D721Med (cell line): ENCODE results near the gene ELL.

Experiments used
- DNase-seq: peaks from one replicate; pipeline ENCODE4 v3.0.0; 2011; ENCODE audit warnings: low spot score; ENCODE audit not compliant: insufficient read length
- FAIRE-seq: peaks from 2 replicates; lab custom pipeline; 2011; peaks lifted over from hg19 to GRCh38; lab: Jason Lieb, UNC
- TF ChIP-seq, protein P1 (sequence below): IDR thresholded peaks from 2 replicates; pipeline ENCODE4 v1.5.1; 2012; ENCODE audit warnings: mild to moderate bottlenecking, control low read depth; ENCODE audit not compliant: insufficient read depth; ENCODE audit errors: missing control alignments

Gene ELL

DNA sequence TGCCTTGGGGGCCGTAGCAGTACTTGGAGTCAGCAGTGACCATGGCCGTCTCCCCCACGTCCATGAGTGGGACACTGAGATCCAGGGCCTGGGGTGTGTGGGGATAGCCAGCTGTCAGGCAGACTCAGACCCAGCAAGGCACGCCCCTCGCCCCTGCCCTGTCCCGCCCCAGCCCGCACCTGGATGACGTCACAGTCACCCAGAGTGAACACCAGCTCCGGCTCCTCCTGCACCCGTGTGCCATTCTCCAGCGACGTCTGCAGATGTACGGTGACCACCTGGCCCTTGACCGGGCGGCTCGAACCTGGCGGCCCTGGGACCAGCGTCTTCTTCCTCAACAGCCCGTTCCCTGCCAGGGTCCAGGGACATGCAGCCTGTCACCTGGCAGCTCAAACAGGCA, 17.5 kb upstream of the ELL start:
- no peak for DNase-seq
- TF ChIP-seq, protein P1, sequence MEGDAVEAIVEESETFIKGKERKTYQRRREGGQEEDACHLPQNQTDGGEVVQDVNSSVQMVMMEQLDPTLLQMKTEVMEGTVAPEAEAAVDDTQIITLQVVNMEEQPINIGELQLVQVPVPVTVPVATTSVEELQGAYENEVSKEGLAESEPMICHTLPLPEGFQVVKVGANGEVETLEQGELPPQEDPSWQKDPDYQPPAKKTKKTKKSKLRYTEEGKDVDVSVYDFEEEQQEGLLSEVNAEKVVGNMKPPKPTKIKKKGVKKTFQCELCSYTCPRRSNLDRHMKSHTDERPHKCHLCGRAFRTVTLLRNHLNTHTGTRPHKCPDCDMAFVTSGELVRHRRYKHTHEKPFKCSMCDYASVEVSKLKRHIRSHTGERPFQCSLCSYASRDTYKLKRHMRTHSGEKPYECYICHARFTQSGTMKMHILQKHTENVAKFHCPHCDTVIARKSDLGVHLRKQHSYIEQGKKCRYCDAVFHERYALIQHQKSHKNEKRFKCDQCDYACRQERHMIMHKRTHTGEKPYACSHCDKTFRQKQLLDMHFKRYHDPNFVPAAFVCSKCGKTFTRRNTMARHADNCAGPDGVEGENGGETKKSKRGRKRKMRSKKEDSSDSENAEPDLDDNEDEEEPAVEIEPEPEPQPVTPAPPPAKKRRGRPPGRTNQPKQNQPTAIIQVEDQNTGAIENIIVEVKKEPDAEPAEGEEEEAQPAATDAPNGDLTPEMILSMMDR: no peak
- FAIRE-seq: no peak

DNA sequence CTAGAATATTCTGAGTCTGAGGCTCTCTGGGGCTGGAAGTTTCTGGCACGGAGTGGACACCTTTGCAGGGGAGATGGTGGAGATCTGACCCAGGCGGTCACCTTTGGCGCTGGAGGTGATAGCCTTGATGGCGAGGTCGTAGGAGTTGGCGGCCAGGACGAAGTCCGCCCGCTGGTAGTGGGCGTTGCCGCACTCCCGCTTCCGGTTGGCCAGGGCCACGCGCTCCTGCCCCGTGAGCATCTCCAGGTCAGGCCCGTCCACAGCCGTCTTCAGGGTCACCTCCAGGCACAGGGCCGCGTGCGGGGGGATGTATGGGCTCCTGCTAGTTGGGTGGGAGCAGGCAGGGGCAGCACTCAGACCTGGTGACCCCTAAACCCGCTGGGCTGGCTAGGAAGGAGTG, 16.2 kb upstream of the ELL start:
- DNase-seq: no peak
- no peak for FAIRE-seq
- TF ChIP-seq, protein P1: no peak

DNA sequence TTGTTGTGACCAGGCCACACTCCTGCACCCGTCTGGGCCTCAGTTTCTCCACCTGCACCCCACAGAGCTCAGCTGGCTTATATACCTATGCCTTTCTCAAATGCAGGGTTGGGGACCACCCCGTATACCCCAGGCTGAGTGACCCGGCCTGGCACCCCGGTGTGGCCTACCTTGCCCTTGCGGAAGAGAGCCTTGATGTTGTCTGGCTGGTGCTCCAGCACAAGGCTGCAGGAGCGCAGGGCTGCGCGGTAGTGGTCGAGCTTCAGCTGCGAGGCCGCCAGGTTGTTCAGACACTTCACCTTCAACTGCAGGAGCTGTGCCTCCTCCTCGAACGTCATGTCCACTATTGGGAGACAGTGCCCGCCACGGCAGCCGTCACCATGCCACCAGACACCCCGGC, 15.6 kb upstream of the ELL start:
- FAIRE-seq (no peak), DNase-seq (no peak)
- TF ChIP-seq, protein P1: no peak

DNA sequence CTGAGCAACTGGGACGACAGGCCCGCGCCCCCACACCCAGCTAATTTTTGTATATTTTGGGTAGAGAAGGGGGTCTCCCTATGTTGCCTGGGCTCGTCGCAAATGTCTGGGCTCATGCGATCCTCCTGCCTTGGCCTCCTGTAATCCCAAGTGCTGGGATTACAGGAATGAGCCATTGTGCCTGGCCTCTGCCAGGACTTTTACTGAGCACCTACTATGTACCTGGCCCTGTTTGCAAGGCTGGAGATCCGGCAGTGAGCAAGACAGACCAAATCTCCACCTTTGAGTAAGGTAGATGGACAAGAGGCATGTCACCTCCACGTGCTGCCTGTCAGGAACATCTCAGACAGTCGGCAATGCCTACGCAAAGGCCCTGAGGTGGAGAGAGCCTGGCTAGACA, 14.6 kb upstream of the ELL start:
- no peak for DNase-seq
- TF ChIP-seq, protein P1: no peak
- FAIRE-seq: no peak

DNA sequence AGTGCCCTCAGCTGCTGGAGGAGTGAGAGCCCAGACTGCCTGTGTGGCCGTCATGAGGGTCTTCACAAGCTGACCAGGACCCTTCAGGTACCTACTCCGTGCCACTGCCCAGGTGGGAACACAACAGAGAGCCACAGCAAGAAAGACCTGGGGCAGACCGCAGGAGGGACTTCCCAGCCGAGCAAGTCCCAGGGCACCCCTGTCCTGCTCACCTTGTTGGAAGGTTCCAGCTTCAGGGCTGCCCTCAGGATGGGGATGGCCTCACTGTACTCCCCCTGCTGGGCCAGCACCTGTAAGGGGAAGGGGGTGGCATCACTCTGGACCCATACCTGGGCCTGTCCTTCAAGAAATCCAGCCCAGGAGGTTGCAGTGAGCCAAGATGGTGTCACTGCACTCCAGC, 11.2 kb upstream of the ELL start:
- TF ChIP-seq, protein P1: no peak
- FAIRE-seq: no peak

DNA sequence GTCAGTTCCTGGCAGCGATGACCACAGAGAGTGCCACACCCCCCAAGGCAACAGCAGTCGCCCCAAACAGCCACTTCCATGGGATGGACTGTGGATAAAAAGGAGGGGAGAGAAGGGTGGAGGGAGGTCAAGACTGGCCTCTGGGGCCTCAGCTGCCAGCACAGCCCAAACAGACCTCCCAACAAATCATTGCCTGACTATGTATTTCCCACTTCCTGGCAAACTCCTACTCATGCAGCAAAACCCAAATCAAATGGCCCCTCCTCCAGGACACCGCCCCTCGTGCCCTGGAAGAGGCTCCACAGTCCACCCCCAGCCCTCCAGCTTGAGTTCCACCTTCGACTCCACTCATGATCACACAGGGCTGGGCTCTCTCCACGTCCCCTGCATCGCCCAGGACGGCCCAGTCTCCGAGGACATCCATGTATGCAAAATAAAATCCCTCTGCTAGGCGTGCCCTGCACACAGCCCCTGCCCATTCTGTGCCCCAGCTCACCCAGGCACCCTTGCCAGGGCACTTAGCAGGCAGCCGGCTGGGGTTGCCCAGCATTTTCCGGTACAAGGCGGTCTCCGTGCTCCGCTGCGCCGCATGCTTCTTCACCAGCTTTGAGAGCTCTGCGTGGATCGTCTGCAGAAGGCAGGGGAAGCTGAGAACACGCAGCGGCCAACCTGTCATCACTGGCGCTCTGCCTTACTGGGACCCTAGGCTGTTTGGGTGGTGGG, 10.5 kb upstream of the ELL start:
- TF ChIP-seq, protein P1: no peak
- no peak for FAIRE-seq
- DNase-seq: peak; percentile 7

More for the DNA sequence above, 11.2 kb upstream of the ELL start:
- no peak for DNase-seq

DNA sequence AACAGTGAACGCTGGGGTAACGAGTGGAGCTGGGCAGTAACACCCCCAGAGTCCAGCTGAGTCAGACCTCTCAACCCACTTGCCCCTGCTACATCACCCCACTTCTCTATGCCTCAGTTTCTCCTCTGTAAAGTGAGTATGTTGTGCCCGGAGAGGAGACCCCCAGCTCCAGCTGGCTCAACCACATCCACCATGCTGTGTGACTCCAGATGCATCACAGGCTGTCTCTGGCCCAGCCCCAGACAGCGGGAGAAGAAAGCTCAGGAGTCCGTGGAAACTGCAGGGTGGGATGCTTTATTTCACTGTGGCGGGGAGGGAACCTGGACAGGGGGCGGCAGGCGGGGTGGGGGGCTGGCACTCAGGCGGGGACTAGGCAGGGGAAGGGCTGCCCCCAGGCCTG, 9.6 kb upstream of the ELL start:
- no peak for FAIRE-seq
- peak; percentile 2 for DNase-seq
- TF ChIP-seq, protein P1: no peak
